Neural cell (in vitro differentiated cells): ENCODE measurements around the gene SMARCC1. TPM values are rescaled to one million over a fixed set of nuclear protein-coding genes. Genes with fewer than 3 reads are reported as not detected.

Experiments
- H2AFZ ChIP-seq: fragments of 200-600, 300-800 bp; sonication (generic), shearing (Covaris generic); 2 replicates; pipeline ENCODE4 v1.6.0; 2014; ENCODE audit warnings: low read depth, mild to moderate bottlenecking, antibody characterized with exemption, low read length, moderate library complexity
- H3F3A ChIP-seq: fragments of 200-600 bp; shearing (Covaris generic); 2 replicates; pipeline ENCODE4 v1.6.1; 2016; ENCODE audit warnings: mild to moderate bottlenecking, moderate library complexity, mixed read lengths, antibody characterized with exemption, low read length; ENCODE audit not compliant: insufficient read depth, poor library complexity, severe bottlenecking
- H3K27ac ChIP-seq: fragments of 200-600, 300-800 bp; sonication (generic), shearing (Covaris generic); 2 replicates; pipeline ENCODE4 v1.5.1; 2014; ENCODE audit warnings: mild to moderate bottlenecking, low read length, moderate library complexity
- H3K27me3 ChIP-seq: fragments of 300-800, 200-600 bp; sonication (generic), shearing (Covaris generic); 2 replicates; pipeline ENCODE4 v1.6.0; 2014; ENCODE audit warnings: mild to moderate bottlenecking, low read depth, low read length, moderate library complexity; ENCODE audit not compliant: insufficient read depth
- H3K36me3 ChIP-seq: fragments of 300-800, 200-600 bp; sonication (generic), shearing (Covaris generic); 2 replicates; pipeline ENCODE4 v1.5.1; 2014; ENCODE audit warnings: mild to moderate bottlenecking, antibody characterized with exemption, low read length, moderate library complexity; ENCODE audit not compliant: insufficient read depth
- H3K4me2 ChIP-seq: fragments of 300-800, 200-600 bp; sonication (generic), shearing (Covaris generic); 2 replicates; pipeline ENCODE4 v1.6.0; 2014; ENCODE audit warnings: mild to moderate bottlenecking, low read length
- H3K4me3 ChIP-seq: fragments of 300-800, 200-600 bp; sonication (generic), shearing (Covaris generic); 2 replicates; pipeline ENCODE4 v1.5.1; 2014; ENCODE audit warnings: mild to moderate bottlenecking, low read length, moderate library complexity
- H3K79me2 ChIP-seq: fragments of 200-600 bp; shearing (Covaris generic); replicated peaks from 2 replicates; pipeline ENCODE4 v1.6.0; 2014; ENCODE audit warnings: mild to moderate bottlenecking, low read length, moderate library complexity; ENCODE audit not compliant: insufficient read depth
- H3K9ac ChIP-seq: fragments of 300-800, 200-600 bp; sonication (generic), shearing (Covaris generic); 2 replicates; pipeline ENCODE4 v1.6.1; 2016; ENCODE audit warnings: mild to moderate bottlenecking, low read length, mixed read lengths
- H3K9me2 ChIP-seq: fragments of 200-600 bp; shearing (Covaris generic); 2 replicates; pipeline ENCODE4 v1.6.1; 2016; ENCODE audit warnings: mild to moderate bottlenecking, low read length, mixed read lengths; ENCODE audit not compliant: insufficient read depth
- H3K9me3 ChIP-seq: fragments of 200-600, 300-800 bp; sonication (generic), shearing (Covaris generic); 2 replicates; pipeline ENCODE4 v1.6.1; 2016; ENCODE audit warnings: mild to moderate bottlenecking, mixed run types, low read length, moderate library complexity, mixed read lengths
- H4K20me1 ChIP-seq: fragments of 200-600 bp; shearing (Covaris generic); 2 replicates; pipeline ENCODE4 v1.6.1; 2016; ENCODE audit warnings: mild to moderate bottlenecking, mixed run types; ENCODE audit not compliant: insufficient read depth
- EP300 ChIP-seq: fragments of 450-650 bp; conservative IDR thresholded peaks from 2 replicates; pipeline ENCODE4 v1.6.1; 2014; ENCODE audit warnings: antibody characterized with exemption, mild to moderate bottlenecking, moderate library complexity; ENCODE audit not compliant: poor library complexity, severe bottlenecking
- EZH2 ChIP-seq: fragments of 200-600, 300-800 bp; shearing (Covaris generic), sonication (generic); IDR thresholded peaks from 2 replicates; pipeline ENCODE4 v1.6.1; 2014; ENCODE audit warnings: antibody characterized with exemption, low read length, borderline replicate concordance, mild to moderate bottlenecking; ENCODE audit not compliant: insufficient read depth, poor library complexity, severe bottlenecking
- MXI1 ChIP-seq: fragments of 450-650 bp; conservative IDR thresholded peaks from 2 replicates; pipeline ENCODE4 v1.6.1; 2014; ENCODE audit warnings: antibody characterized with exemption, mild to moderate bottlenecking; ENCODE audit not compliant: poor library complexity, severe bottlenecking
- POLR2AphosphoS5 ChIP-seq: IDR thresholded peaks from 2 replicates; pipeline ENCODE4 v1.6.1; 2012
- RAD21 ChIP-seq: fragments of 450-650 bp; conservative IDR thresholded peaks from 2 replicates; pipeline ENCODE4 v1.6.1; 2014; ENCODE audit warnings: antibody characterized with exemption, mild to moderate bottlenecking, moderate library complexity
- SMC3 ChIP-seq: fragments of 450-650 bp; conservative IDR thresholded peaks from 2 replicates; pipeline ENCODE4 v1.6.1; 2014; ENCODE audit warnings: antibody characterized with exemption, mild to moderate bottlenecking, moderate library complexity; ENCODE audit not compliant: poor library complexity
- TAF1 ChIP-seq: IDR thresholded peaks from 2 replicates; pipeline ENCODE4 v1.6.1; 2012; ENCODE audit warnings: low read depth
- polyA plus RNA-seq: library from polyadenylated mRNA; depleted of rRNA; stranded (reverse); fragments of >200 nt; gene quantifications from 2 replicates; pipeline ENCODE4 v1.2.3, GENCODE V29; 2014
- TF ChIP-seq, protein P1 (sequence below): IDR thresholded peaks from 2 replicates; pipeline ENCODE4 v1.6.1; 2012; ENCODE audit warnings: borderline replicate concordance
- TF ChIP-seq, protein P2 (sequence below): fragments of 450-650 bp; IDR thresholded peaks from 2 replicates; pipeline ENCODE4 v1.5.1; 2014; ENCODE audit warnings: antibody characterized with exemption, mild to moderate bottlenecking, moderate library complexity; ENCODE audit not compliant: poor library complexity, severe bottlenecking

SMARCC1 gene
- polyA plus RNA-seq, 1 donor from 2014 or later: 29.4 TPM

DNA sequence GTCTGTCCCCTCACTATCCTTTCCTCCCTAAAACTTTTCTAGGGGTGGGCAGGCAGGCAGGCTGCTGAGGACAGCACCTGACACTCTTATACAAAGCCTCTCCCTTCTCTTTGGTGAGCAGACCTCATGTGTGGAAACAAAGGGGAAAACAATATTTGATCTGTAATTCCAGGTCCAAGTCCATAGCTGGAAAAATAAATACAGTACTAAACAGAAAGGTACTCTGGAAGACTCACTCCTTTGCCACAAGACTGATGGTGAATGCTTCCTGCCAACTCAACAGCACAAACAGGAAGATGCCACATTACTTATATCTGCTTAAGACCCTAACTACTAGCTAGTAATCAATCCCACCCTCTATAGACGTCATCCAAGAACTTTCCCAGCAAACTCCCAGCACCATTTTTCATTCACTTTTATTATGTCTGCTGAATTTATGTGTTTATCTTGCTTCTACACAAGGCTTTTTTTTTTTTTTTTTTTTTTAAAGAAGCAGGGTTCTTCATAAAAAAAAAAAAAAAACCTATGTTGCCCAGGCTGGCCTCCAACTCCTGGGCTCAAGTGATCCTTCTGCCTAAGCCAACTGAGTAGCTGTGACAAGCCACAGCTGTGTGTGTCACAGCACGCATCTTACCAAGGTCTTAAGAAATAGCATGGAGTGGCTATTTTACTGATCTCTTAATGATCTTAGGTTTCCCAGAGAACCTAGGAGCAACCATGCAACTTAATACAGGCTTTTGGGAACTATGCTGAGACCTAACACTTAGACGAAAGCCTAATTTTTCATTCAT, 158.8 kb downstream of the SMARCC1 start:
- no peaks in the 10 kb centered on the region for H3K27me3 ChIP-seq
- H3K36me3 ChIP-seq: peaks cover 11% of the 10 kb centered on the region
- no peak overlapping the region for H3K4me3 ChIP-seq
- H3F3A ChIP-seq: no peaks in the 10 kb centered on the region
- H3K9me2 ChIP-seq: no peaks in the 10 kb centered on the region
- no peaks in the 10 kb centered on the region for H3K79me2 ChIP-seq
- no peaks in the 10 kb centered on the region for H4K20me1 ChIP-seq
- no peak overlapping the region for H3K27ac ChIP-seq
- H3K9ac ChIP-seq: no peak overlapping the region
- TF ChIP-seq, protein P1, sequence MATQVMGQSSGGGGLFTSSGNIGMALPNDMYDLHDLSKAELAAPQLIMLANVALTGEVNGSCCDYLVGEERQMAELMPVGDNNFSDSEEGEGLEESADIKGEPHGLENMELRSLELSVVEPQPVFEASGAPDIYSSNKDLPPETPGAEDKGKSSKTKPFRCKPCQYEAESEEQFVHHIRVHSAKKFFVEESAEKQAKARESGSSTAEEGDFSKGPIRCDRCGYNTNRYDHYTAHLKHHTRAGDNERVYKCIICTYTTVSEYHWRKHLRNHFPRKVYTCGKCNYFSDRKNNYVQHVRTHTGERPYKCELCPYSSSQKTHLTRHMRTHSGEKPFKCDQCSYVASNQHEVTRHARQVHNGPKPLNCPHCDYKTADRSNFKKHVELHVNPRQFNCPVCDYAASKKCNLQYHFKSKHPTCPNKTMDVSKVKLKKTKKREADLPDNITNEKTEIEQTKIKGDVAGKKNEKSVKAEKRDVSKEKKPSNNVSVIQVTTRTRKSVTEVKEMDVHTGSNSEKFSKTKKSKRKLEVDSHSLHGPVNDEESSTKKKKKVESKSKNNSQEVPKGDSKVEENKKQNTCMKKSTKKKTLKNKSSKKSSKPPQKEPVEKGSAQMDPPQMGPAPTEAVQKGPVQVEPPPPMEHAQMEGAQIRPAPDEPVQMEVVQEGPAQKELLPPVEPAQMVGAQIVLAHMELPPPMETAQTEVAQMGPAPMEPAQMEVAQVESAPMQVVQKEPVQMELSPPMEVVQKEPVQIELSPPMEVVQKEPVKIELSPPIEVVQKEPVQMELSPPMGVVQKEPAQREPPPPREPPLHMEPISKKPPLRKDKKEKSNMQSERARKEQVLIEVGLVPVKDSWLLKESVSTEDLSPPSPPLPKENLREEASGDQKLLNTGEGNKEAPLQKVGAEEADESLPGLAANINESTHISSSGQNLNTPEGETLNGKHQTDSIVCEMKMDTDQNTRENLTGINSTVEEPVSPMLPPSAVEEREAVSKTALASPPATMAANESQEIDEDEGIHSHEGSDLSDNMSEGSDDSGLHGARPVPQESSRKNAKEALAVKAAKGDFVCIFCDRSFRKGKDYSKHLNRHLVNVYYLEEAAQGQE: no peak
- TF ChIP-seq MXI1 (no peak), POLR2AphosphoS5 (no peak), RAD21 (no peak), SMC3 (no peak), EP300 (no peak), TAF1 (no peak), EZH2 (no peak)
- TF ChIP-seq, protein P2, sequence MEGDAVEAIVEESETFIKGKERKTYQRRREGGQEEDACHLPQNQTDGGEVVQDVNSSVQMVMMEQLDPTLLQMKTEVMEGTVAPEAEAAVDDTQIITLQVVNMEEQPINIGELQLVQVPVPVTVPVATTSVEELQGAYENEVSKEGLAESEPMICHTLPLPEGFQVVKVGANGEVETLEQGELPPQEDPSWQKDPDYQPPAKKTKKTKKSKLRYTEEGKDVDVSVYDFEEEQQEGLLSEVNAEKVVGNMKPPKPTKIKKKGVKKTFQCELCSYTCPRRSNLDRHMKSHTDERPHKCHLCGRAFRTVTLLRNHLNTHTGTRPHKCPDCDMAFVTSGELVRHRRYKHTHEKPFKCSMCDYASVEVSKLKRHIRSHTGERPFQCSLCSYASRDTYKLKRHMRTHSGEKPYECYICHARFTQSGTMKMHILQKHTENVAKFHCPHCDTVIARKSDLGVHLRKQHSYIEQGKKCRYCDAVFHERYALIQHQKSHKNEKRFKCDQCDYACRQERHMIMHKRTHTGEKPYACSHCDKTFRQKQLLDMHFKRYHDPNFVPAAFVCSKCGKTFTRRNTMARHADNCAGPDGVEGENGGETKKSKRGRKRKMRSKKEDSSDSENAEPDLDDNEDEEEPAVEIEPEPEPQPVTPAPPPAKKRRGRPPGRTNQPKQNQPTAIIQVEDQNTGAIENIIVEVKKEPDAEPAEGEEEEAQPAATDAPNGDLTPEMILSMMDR: no peak
- H3K4me2 ChIP-seq: no peak overlapping the region
- no peak overlapping the region for H2AFZ ChIP-seq
- no peaks in the 10 kb centered on the region for H3K9me3 ChIP-seq

DNA sequence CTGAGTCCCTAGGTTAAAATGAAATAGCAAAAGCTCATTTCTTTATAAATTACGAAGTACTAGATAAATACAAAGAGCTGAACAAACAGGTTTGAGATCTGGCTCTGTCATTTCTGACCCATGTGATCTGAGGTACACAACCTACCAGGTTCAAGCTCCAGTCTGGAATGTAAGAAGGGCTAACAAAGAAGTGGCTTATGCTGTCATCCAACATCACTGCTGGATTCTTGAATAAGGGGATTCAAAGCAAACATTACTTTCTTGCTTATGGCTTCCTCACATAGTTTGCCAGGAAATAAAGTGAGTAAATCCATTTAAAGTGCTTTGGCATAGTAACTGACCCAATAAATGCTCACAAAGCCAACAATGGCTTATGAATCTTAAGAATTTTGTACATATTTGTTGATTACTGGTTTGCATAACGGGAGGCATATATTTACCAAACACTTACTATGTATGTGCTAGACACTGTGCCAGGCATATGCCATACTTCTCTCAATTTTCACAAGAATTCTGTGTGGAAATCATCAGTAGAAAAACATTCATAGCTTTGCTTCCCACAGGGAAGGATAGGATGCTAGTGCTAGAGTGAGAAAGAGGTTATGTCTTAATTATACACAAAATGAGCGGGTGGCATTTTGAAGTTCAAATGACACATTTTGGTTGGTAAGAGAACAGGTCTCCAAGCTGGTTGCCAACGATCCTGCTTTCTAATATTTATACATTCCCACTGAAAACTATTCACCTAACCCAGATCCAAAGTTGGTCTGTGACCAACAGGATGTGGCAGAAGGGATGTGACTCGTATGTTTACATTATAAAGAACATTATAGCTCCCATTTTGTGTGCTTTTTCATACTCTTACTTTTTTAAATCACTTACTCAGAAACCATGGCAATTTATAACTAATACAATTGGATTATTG, 164.3 kb downstream of the SMARCC1 start:
- no peaks in the 10 kb centered on the region for H3F3A ChIP-seq
- no peak overlapping the region for H3K9ac ChIP-seq
- H3K79me2 ChIP-seq: no peaks in the 10 kb centered on the region
- H2AFZ ChIP-seq: no peak overlapping the region
- no peak overlapping the region for H3K27ac ChIP-seq
- H3K9me3 ChIP-seq: no peaks in the 10 kb centered on the region
- H3K4me2 ChIP-seq: no peak overlapping the region
- H3K36me3 ChIP-seq: peaks cover 10% of the 10 kb centered on the region
- no peaks in the 10 kb centered on the region for H4K20me1 ChIP-seq
- H3K9me2 ChIP-seq: no peaks in the 10 kb centered on the region
- no peak for TF ChIP-seq EZH2
- no peak for TF ChIP-seq MXI1
- TF ChIP-seq, protein P1: no peak
- no peak for TF ChIP-seq SMC3
- TF ChIP-seq POLR2AphosphoS5: no peak
- TF ChIP-seq RAD21: no peak
- TF ChIP-seq, protein P2: no peak
- no peak for TF ChIP-seq TAF1
- TF ChIP-seq EP300: no peak
- no peaks in the 10 kb centered on the region for H3K27me3 ChIP-seq
- no peak overlapping the region for H3K4me3 ChIP-seq
